Myocyte (in vitro differentiated cells): ENCODE results near the gene SGPL1. TPM values are rescaled to one million over a fixed set of nuclear protein-coding genes. Genes with fewer than 3 reads are reported as not detected.
"Not testable (repeated sequence)": the region's sequence is repeated elsewhere in the genome, so short reads cannot be mapped to it uniquely, and the experiment has no call there.

ENCODE experiments used
- DNase-seq: peaks from one replicate; pipeline ENCODE4 v3.0.0-alpha.2; 2012; ENCODE audit warnings: low read depth
- polyA plus RNA-seq: library from polyadenylated mRNA; unstranded; fragments of >200 nt; gene quantifications from one replicate; pipeline ENCODE4 v1.2.1, GENCODE V29; 2012; ENCODE audit warnings: missing spikeins
- total RNA-seq: library from RNA; depleted of rRNA; stranded (reverse); fragments of >200 nt; gene quantifications from 2 replicates; pipeline ENCODE4 v1.2.3, GENCODE V29; 2014

Gene SGPL1
- total RNA-seq, result 19.8 and 27.7 TPM in 2 replicates
- 39.4 TPM for polyA plus RNA-seq

- peak; percentile 87 for DNase-seq
Observed at GRCh38 chr10:70815504-70816219, at the start of gene SGPL1. SGPL1 (plus strand) TSS chr10:70815948; CDS start chr10:70816854, 906 bp downstream.

GRCh38 chr10:70768026-70768685 is 47.6 kb upstream of the SGPL1 start:
- not testable (repeated sequence) for DNase-seq

GRCh38 chr10:70769121-70769520 is 46.6 kb upstream of the SGPL1 start:
- no peak for DNase-seq

GRCh38 chr10:70770001-70770400 is 45.7 kb upstream of the SGPL1 start:
- DNase-seq, result no peak

GRCh38 chr10:70770516-70770915 is 45.2 kb upstream of the SGPL1 start:
- DNase-seq, result not testable (repeated sequence)

- no peak for DNase-seq
Observed at GRCh38 chr10:70771311-70772194, 44.2 kb upstream of the SGPL1 start.

- DNase-seq, result no peak
Observed at GRCh38 chr10:70772627-70773026, 43.1 kb upstream of the SGPL1 start.

GRCh38 chr10:70773461-70773860 is 42.3 kb upstream of the SGPL1 start:
- DNase-seq, result no peak

- no peak for DNase-seq
Observed at GRCh38 chr10:70773965-70774809, 41.6 kb upstream of the SGPL1 start.

GRCh38 chr10:70774810-70775678 is 40.7 kb upstream of the SGPL1 start:
- DNase-seq, result no peak

GRCh38 chr10:70775679-70776454 is 39.9 kb upstream of the SGPL1 start:
- DNase-seq, result no peak

GRCh38 chr10:70776455-70777005 is 39.2 kb upstream of the SGPL1 start:
- no peak for DNase-seq

GRCh38 chr10:70777063-70777875 is 38.5 kb upstream of the SGPL1 start:
- DNase-seq, result no peak

GRCh38 chr10:70778267-70778924 is 37.4 kb upstream of the SGPL1 start:
- no peak for DNase-seq

GRCh38 chr10:70779088-70779487 is 36.7 kb upstream of the SGPL1 start:
- DNase-seq, result no peak

GRCh38 chr10:70779511-70780369 is 36.0 kb upstream of the SGPL1 start:
- no peak for DNase-seq
